ENCODE data around the gene GEN1.

DNA sequence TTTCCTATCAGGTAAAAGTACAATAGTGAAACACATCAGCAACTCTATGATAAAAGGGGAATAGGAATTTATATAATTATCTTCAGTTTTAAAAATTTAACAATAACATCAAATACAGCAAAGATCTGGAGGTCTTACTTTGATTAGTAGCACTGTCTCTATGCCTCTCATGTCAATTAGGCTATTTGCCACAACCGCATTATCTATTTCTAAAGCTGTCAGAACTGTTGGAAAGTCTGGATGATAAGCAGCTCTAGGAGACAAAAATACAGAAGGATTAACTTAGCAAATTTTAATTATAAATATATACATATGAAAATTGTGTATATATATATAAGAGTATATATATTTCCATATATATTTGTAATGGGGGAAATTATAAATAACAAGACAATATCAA is 45.4 kb upstream of the GEN1 start:
- TF ChIP-seq, protein P1, sequence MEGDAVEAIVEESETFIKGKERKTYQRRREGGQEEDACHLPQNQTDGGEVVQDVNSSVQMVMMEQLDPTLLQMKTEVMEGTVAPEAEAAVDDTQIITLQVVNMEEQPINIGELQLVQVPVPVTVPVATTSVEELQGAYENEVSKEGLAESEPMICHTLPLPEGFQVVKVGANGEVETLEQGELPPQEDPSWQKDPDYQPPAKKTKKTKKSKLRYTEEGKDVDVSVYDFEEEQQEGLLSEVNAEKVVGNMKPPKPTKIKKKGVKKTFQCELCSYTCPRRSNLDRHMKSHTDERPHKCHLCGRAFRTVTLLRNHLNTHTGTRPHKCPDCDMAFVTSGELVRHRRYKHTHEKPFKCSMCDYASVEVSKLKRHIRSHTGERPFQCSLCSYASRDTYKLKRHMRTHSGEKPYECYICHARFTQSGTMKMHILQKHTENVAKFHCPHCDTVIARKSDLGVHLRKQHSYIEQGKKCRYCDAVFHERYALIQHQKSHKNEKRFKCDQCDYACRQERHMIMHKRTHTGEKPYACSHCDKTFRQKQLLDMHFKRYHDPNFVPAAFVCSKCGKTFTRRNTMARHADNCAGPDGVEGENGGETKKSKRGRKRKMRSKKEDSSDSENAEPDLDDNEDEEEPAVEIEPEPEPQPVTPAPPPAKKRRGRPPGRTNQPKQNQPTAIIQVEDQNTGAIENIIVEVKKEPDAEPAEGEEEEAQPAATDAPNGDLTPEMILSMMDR (IDR thresholded peaks at IDR 0.05; ENCODE audit: low read length), result no peak
- no peak for TF ChIP-seq EZH2 (IDR thresholded peaks at IDR 0.05; ENCODE audit: borderline replicate concordance, low read length)

Measured in OCI-LY1 (cell line).